A549 (cell line): ENCODE results near the gene COBLL1.

Experiments used
- CHD2 ChIP-seq: fragments of 150-350 bp; IDR thresholded peaks from 2 replicates; pipeline ENCODE4 v1.6.1; 2014; ENCODE audit warnings: low read length; ENCODE audit not compliant: partially characterized antibody
- JUNB ChIP-seq: fragments of >200 bp; sonication (Bioruptor Twin); formaldehyde crosslinking; IDR thresholded peaks from 2 replicates; pipeline ENCODE4 v1.6.1; 2016
- NR3C1 ChIP-seq: fragments of >200 bp; sonication (Bioruptor Twin); formaldehyde crosslinking; IDR thresholded peaks from 3 replicates; pipeline ENCODE4 v1.6.1; 2017
- POLR2A ChIP-seq: IDR thresholded peaks from 2 replicates; pipeline ENCODE4 v1.6.1; 2012; ENCODE audit warnings: mild to moderate bottlenecking, low read length
- RAD21 ChIP-seq, 2 experiments: fragments of >200 bp in 1 of 2; sonication (Bioruptor Twin) in 1 of 2; formaldehyde crosslinking in 1 of 2; IDR thresholded peaks in 1 of 2; conservative IDR thresholded peaks in 1 of 2; 2 replicates in 1 of 2; 3 replicates in 1 of 2; pipeline ENCODE4 v1.6.1; 2012 to 2018; ENCODE audit warnings: inconsistent platforms in 1 of 2
- TF ChIP-seq, protein P1 (sequence below): fragments of >200 bp; sonication (Bioruptor Twin); formaldehyde crosslinking; IDR thresholded peaks from 3 replicates; pipeline ENCODE4 v1.5.1; 2016
- TF ChIP-seq, protein P2 (sequence below): fragments of 450-650 bp; IDR thresholded peaks from 2 replicates; pipeline ENCODE4 v1.6.1; 2014; ENCODE audit warnings: antibody characterized with exemption

DNA sequence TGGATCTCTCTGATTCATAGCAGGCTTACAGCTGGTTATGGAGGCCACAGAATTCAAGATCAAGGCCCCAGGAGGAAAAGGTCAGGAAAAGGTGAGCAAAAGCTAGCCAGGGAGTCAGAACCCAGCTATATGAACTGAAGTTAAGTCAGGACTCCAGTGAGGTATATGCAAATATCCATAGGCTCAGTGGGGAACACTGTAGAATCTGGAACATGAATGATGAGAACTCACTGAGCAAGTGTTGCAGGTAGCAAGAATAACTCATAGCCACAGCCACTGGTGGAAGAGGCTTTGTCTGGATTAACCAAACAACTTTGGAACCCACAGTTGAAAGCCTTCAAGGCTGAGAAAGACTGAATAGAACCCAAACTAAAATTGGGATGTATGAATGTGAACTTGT is 24.7 kb downstream of the COBLL1 start:
- TF ChIP-seq, protein P1, sequence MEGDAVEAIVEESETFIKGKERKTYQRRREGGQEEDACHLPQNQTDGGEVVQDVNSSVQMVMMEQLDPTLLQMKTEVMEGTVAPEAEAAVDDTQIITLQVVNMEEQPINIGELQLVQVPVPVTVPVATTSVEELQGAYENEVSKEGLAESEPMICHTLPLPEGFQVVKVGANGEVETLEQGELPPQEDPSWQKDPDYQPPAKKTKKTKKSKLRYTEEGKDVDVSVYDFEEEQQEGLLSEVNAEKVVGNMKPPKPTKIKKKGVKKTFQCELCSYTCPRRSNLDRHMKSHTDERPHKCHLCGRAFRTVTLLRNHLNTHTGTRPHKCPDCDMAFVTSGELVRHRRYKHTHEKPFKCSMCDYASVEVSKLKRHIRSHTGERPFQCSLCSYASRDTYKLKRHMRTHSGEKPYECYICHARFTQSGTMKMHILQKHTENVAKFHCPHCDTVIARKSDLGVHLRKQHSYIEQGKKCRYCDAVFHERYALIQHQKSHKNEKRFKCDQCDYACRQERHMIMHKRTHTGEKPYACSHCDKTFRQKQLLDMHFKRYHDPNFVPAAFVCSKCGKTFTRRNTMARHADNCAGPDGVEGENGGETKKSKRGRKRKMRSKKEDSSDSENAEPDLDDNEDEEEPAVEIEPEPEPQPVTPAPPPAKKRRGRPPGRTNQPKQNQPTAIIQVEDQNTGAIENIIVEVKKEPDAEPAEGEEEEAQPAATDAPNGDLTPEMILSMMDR: no peak
- TF ChIP-seq RAD21 (conservative IDR thresholded peaks at IDR 0.05 in 1 of 2, IDR thresholded peaks at IDR 0.05 in 1 of 2): no peak
- TF ChIP-seq, protein P2, sequence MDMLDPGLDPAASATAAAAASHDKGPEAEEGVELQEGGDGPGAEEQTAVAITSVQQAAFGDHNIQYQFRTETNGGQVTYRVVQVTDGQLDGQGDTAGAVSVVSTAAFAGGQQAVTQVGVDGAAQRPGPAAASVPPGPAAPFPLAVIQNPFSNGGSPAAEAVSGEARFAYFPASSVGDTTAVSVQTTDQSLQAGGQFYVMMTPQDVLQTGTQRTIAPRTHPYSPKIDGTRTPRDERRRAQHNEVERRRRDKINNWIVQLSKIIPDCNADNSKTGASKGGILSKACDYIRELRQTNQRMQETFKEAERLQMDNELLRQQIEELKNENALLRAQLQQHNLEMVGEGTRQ: no peak
- TF ChIP-seq NR3C1: no peak
- TF ChIP-seq POLR2A: no peak
- TF ChIP-seq JUNB: no peak
- TF ChIP-seq CHD2: no peak
